ENCODE measurements around the gene CCDC184.

GRCh38 chr12:48199774-48200221 lies 16.4 kb downstream of the CCDC184 start:
- no peak for TF ChIP-seq POLR2A (IDR thresholded peaks at IDR 0.05; ENCODE audit: low read length)
- no peak for TF ChIP-seq GATA1 (IDR thresholded peaks at IDR 0.05; ENCODE audit: low read depth, low read length)
